Ovary (tissue), 9 donors: Measurements from ENCODE around the gene MUSK. TPM values are rescaled to one million over a fixed set of nuclear protein-coding genes. Genes with fewer than 3 reads are reported as not detected.

Experiments
- DNase-seq, 5 donors: peaks; one replicate each; pipeline ENCODE4 v3.0.0-alpha.2; 2019 to 2020
- H3K27ac ChIP-seq, 2 donors: fragments of 200-600 bp; one replicate each; pipeline versions ENCODE4 v1.5.1 to v1.8.0; 2019 to 2022
- H3K27me3 ChIP-seq: fragments of 200-600 bp; one replicate; pipeline ENCODE4 v1.8.0; 2022
- H3K36me3 ChIP-seq: fragments of 200-600 bp; sonication (generic); one replicate; pipeline ENCODE4 v1.5.1; 2019
- H3K4me1 ChIP-seq: one replicate; pipeline ENCODE4 v1.8.1; 2013; ENCODE audit warnings: mild to moderate bottlenecking, moderate library complexity; ENCODE audit not compliant: insufficient read depth
- H3K4me3 ChIP-seq: fragments of 200-600 bp; sonication (generic); one replicate; pipeline ENCODE4 v1.5.1; 2017
- H3K9me3 ChIP-seq, 2 donors: fragments of 200-600 bp in 1 of 2; sonication (generic) in 1 of 2; one replicate each; pipeline versions ENCODE4 v1.5.1 to v1.8.1; 2013 to 2019; ENCODE audit warnings: mild to moderate bottlenecking in 1 of 2, moderate library complexity in 1 of 2
- EP300 ChIP-seq: sonication (generic); formaldehyde crosslinking; IDR thresholded peaks from one replicate; pipeline ENCODE4 v1.6.1; 2017; ENCODE audit warnings: antibody characterized with exemption
- POLR2A ChIP-seq: fragments of 450-650 bp; IDR thresholded peaks from one replicate; pipeline ENCODE4 v1.6.1; 2017; ENCODE audit warnings: antibody characterized with exemption, mild to moderate bottlenecking, moderate library complexity
- WGBS, 3 donors: extraction: QIAGEN DNeasy Blood & Tissue Kit in 1 of 3; methylation state at CpG; one replicate each; pipeline versions ENCODE4 v1.1.5 to v1.1.7; 2013 to 2017; 5-methylcytosine and 5-hydroxymethylcytosine counted together
- intact Hi-C, 4 donors: fragments of 100-400 bp; cut with DNase I; formaldehyde crosslinking; loops; one replicate each; pipeline versions ENCODE4 v1.11.0 to v1.15.1; 2022 to 2023
- polyA plus RNA-seq, 2 donors: library from polyadenylated mRNA; stranded (reverse); fragments of 200-250 nt in 1 of 2; fragments of 350-450 nt in 1 of 2; fragmentation: Illumina TruSeq in 1 of 2; extraction: RNeasy Lipid Tissue Mini Kit (QIAGEN cat#74804) in 1 of 2; gene quantifications; one replicate each; pipeline ENCODE4 v1.2.3, GENCODE V29; 2013 to 2014
- total RNA-seq, 7 donors: library from RNA; depleted of rRNA in 2 of 7; stranded (reverse); fragments of >200 nt in 2 of 7; fragmentation: NEBNext Ultra II Directional in 3 of 7; extraction: Animal tissue kit (Norgen Biotek cat#: 25700) in 3 of 7; gene quantifications; one replicate each; pipeline versions ENCODE4 v1.1.0 to v1.2.4, GENCODE V29; 2016 to 2023
- TF ChIP-seq, protein P1 (sequence below), 3 donors: fragments of 450-650 bp in 2 of 3; fragments of 200-600 bp in 1 of 3; IDR thresholded peaks; one replicate each; pipeline versions ENCODE4 v1.5.1 to v1.8.0; 2016 to 2022; ENCODE audit warnings: antibody characterized with exemption in 3 of 3, mild to moderate bottlenecking in 1 of 3
- donor health status: DM: no; HTN: no; CAD: no; lungs with moderate emphysema.
- donor health status: DM: no; HTN: no; CAD: no.
- donor health status: Bipolar disorder and iron deficiency.
- donor health status: DM: yes; HTN: yes; CAD: no.
- donor health status: DM: no; HTN: no; CAD: no.
- donor health status: DM: yes; HTN: yes; CAD: no.

The MUSK gene
- total and polyA plus RNA-seq, 9 donors = 0.10 to 0.91 (median 0.17) TPM; not detected in 1

DNA sequence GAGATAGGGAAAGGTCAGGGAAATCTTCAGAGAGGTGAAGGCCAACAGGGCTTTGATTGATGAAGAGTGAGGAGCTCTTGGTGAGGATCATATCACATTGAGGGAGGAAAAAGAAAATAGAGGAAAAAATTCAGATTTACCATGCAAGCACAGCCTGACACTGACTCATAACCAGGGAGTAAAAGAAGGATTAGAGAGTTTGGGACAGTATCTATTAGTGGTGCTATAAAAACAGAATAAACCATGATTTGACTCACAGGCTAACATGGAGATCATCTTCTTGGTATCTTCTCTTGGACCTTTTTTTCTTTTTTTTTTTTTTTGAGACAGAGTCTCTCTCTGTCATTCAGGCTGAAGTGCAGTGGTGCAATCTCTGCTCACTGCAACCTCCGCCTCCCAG, 44.4 kb downstream of the MUSK start:
- Histone ChIP-seq H3K27me3 (no peaks in the 10 kb centered on the region), H3K36me3 (no peaks in the 10 kb centered on the region), H3K9me3 (no peaks in the 10 kb centered on the region), H3K4me3 (no peak overlapping the region), H3K27ac (no peak overlapping the region), H3K4me1 (no peaks in the 10 kb centered on the region)
- no peak for DNase-seq
- intact Hi-C loops = no loop called here
- WGBS, 3 donors = 90 to 100% (median 100%) methylated on average over 1 of the region's 1 CpG
- no peak for TF ChIP-seq POLR2A
- TF ChIP-seq, protein P1, sequence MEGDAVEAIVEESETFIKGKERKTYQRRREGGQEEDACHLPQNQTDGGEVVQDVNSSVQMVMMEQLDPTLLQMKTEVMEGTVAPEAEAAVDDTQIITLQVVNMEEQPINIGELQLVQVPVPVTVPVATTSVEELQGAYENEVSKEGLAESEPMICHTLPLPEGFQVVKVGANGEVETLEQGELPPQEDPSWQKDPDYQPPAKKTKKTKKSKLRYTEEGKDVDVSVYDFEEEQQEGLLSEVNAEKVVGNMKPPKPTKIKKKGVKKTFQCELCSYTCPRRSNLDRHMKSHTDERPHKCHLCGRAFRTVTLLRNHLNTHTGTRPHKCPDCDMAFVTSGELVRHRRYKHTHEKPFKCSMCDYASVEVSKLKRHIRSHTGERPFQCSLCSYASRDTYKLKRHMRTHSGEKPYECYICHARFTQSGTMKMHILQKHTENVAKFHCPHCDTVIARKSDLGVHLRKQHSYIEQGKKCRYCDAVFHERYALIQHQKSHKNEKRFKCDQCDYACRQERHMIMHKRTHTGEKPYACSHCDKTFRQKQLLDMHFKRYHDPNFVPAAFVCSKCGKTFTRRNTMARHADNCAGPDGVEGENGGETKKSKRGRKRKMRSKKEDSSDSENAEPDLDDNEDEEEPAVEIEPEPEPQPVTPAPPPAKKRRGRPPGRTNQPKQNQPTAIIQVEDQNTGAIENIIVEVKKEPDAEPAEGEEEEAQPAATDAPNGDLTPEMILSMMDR (IDR thresholded peaks at IDR 0.05) = no peak
- no peak for TF ChIP-seq EP300

DNA sequence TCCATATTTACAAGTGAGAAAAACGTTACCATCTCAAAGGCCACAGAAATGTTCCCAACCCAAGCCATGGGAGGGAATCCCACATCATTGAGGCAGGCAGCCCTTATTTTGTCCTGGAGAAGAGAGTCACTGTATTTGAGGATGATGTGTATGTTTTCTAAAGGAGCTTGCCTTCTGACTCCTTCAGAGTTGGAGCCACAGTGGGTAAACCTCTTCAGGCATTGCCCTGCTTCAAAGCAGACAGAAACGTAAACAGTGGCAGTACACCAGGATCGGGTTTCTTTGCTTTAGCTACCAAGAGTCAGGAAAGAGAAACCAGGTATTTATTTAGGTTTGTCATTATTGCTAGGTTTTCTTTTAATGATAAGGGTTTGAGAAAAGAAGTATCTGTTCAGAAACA, 45.7 kb downstream of the MUSK start:
- Histone ChIP-seq H3K4me1 (no peaks in the 10 kb centered on the region), H3K27ac (no peak overlapping the region), H3K4me3 (no peak overlapping the region), H3K27me3 (no peaks in the 10 kb centered on the region), H3K36me3 (no peaks in the 10 kb centered on the region), H3K9me3 (no peaks in the 10 kb centered on the region)
- 64 to 72% (median 65%) methylated on average over 3 of the region's 3 CpGs for WGBS, 3 donors
- TF ChIP-seq POLR2A (no peak), EP300 (no peak)
- TF ChIP-seq, protein P1 (IDR thresholded peaks at IDR 0.05) = no peak
- no peak for DNase-seq
- intact Hi-C loops = no loop called here

DNA sequence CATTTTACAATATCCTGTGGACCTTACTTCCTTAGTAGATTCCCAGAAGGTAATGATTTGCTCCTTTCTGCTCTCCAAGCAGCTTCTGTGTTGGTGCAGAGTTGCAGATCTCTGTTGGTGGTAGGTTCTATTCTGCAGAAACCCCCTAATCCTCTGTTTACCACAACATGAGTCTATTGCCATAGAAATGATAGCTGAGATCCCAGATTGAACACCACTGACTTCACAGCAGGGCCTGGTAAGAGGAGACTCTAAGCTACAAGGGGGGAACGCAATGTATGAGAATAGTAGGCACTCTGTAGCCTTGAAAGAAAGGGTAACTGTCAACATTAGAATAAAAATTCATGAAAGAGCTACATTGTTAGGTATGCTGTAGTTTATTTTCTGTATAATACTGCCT, 59.5 kb downstream of the MUSK start:
- 96 to 97% (median 97%) methylated on average over 1 of the region's 1 CpG for WGBS, 3 donors
- TF ChIP-seq, protein P1 (IDR thresholded peaks at IDR 0.05) = no peak
- TF ChIP-seq EP300 = no peak
- TF ChIP-seq POLR2A = no peak
- H3K9me3 ChIP-seq = no peaks in the 10 kb centered on the region
- no peak overlapping the region for H3K27ac ChIP-seq
- no peaks in the 10 kb centered on the region for H3K36me3 ChIP-seq
- H3K27me3 ChIP-seq = no peaks in the 10 kb centered on the region
- no peak for DNase-seq
- H3K4me1 ChIP-seq = no peaks in the 10 kb centered on the region
- no peak overlapping the region for H3K4me3 ChIP-seq
- intact Hi-C loops = no loop called here

DNA sequence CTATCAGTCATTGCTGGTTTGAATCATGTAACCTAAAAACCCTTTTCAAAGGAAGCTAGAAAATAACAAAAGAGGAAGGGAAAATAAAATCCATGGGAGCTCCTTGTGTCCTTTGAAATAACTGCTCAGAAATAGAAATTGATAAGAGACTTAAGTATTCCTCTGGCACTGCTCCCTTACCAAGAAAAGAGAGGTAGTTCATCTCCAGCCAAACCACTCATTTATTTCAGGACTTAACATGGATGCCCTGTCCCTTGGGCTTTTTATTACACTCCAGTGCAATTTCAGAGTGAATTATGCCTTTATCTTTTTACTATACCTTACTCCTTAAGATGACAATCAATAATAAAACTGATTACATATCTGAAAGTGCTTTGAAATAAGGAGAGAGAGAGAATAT, 61.0 kb downstream of the MUSK start:
- intact Hi-C loops = no loop called here
- no peak overlapping the region for H3K4me3 ChIP-seq
- H3K4me1 ChIP-seq = no peaks in the 10 kb centered on the region
- H3K27ac ChIP-seq = no peak overlapping the region
- no peak for TF ChIP-seq POLR2A
- TF ChIP-seq EP300 = no peak
- TF ChIP-seq, protein P1 (IDR thresholded peaks at IDR 0.05) = no peak
- no peaks in the 10 kb centered on the region for H3K9me3 ChIP-seq
- no peaks in the 10 kb centered on the region for H3K36me3 ChIP-seq
- no peak for DNase-seq
- no peaks in the 10 kb centered on the region for H3K27me3 ChIP-seq
